GM21723 (cell line): ENCODE measurements around the gene MYLK.
"Not testable (repeated sequence)": the region's sequence is repeated elsewhere in the genome, so short reads cannot be mapped to it uniquely, and the experiment has no call there.

Source experiments
- ATAC-seq: cut with Tn5 transposase; IDR thresholded peaks from one replicate; pipeline ENCODE4 v1.9.1; 2021; ENCODE audit warnings: mild to moderate bottlenecking, moderate library complexity; ENCODE audit not compliant: unreplicated experiment

MYLK gene

DNA sequence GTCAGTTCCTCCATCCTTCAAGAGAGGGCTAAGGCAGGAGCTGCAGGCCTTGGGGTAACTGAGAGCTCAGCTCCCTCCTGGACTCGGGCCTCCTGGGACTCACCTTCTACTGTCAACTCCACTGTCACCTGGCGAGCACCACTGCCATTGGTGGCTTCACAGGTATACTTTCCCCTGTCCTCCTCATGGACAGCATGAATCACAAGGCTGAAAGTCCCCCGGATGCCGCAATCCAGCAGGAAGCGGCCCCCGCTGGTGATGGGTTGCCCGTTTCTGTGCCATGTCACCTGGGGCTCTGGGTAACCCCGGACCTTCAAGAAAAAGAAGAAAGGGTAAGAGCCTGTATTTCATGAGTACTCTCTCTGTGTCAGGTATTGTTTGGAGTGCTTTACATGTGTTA lies 131.9 kb downstream of the MYLK start:
- ATAC-seq: no peak

DNA sequence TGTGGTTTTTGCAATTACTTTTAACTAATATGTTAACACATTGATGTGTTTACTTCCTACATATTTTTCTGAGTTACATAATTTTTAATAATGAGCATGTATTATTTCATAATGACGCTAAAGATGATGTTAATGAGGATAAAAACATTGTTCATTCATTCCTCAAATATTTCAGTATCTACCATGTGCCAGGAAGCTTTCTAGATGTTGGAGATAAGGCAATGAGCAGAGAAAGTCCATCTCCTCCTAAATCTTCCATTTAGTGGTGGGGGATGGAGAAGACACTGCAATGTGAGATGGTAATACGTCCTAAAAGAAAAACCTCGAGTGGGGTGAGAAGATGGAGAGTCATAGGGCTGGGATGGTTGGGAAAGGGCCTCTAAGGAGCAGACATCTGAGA lies 132.7 kb downstream of the MYLK start:
- no peak for ATAC-seq

DNA sequence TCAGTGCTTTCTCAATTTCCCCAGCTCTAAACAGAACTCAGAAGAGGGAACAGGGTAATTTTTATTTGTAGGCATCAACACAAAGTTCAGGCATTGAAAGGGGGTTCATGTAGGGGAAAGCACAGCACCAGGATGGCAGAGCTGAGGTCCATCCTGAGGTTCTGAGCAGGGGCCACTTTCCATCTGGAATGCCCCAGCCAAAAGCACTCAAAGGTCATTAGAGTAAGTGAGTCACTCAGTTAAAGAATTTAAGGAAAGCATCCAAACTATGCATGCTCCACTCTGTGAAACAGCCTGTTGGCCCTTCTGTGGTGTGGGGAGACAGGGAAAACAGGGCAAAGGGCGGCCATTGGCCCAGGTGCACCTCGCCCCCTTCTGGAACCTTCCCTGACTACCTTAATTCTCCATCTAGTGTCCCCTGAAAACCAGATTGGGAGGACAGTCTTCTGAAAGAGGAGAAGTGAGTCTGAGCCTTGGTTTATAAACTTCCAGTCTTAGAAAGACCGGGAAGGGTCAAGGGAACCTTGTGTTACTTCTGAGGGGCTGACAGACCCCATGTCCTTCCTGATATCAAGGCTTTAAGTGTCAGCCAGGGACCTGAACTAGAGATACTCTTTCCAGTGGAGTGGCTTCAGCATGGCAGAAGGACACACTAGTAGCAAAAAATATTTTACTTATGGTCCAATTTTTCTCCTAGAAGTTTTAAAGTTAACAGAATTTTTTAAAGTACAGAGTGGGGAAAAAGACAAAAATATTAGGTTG lies 133.3 kb downstream of the MYLK start:
- ATAC-seq: no peak

DNA sequence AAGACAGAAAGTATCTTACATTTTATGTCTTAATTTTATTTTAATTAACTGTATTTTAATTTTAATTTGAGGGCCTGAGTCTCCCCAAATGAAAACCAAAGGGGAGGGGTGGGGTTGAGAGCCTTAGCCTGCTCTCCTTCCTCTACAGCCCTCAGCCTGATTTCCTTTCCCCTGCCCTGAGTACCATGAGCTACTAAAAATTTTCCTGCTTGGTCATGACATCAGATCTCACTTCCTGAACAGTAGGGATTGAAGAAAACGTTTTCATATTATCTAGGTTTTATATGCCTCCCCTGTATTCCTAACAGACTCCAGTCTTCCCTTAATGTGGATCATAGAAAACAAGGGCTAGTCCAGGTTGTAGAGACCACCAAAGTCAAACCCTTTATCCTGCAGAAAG lies 133.9 kb downstream of the MYLK start:
- ATAC-seq: no peak

DNA sequence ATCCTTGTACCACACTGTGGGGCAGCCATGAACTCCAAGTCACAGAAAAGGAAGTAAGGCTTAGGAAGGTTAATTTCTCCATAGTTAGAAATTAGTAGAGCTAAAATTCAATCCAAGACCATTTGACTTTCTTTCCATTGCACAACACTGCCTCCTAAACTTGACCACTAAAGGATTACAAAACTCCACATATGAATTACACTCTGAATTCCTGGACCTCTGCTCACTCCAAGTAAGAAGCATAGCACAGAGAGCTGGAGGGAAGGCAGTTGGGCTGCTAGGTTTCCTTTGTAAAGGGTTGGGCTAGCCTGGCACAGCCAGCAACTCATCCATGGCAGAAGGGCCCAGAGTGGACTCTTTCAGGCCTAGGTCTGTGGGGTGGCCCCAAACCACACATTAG lies 134.4 kb downstream of the MYLK start:
- no peak for ATAC-seq

DNA sequence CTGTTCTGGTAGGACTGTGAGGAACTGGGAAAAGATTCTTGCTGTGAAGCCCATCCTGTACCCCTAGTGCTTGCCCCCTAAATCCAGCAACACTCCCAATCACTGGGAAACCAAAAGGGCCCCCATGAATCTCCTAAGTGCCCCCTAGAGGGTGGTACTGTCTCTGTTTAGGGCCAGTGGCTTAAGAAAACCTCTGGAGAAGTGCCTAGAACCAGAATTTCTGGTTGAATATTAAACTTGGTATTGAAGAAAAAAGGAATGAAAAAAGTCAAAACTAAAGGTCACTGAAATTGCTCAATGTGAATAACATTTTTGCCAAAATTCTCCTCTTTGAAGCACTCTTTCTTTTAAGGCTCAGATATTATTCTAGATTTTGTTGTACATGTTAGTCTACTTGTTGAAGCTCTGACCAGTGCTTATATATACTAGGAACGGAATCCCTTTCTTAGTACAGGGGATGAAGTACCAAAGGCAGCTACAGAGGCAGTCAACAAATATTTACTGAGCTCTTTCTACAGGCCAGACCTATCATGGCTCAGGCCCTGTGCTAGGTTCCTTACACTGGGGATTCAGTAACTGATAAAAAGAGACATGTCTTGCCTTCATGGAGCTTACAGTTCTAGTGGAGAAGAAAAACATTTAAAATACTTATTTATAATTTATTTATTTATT lies 138.8 kb downstream of the MYLK start:
- no peak for ATAC-seq

DNA sequence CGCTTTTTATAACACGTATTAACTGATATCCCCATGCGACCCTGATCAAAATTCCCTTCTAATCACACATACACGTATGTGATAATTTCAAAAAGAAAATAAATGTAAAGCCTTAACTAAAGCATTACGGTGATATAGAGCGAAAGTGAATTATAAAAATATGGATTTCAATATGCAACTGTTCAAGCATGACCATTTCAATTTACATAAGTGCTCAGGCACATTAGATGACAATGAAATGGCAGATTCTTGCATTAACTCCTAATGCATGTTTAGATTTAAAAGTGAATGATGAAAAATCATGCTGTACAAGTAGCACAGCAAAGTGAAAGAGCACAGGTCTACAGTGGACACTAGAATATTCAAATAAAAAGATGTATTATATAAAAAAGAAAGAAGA lies 140.1 kb downstream of the MYLK start:
- ATAC-seq: no peak

DNA sequence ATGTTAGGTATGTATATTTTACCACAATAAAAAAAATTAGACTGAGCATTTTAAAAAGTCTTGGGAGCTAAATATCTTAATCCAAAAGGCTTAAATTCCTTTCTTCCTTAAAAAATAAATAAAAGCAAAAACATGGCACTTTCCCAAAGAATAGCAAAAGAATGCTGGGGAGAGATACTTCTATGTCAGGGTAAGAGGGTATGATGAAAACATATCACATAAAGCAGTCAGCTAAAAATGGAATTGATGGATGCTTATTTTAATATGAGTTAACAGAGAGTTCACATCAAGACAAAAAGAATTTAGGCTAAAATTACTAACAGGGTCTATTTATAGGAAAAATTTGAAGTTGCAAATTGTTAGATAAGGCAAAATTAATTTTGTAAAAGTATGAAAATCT lies 141.0 kb downstream of the MYLK start:
- ATAC-seq: no peak

DNA sequence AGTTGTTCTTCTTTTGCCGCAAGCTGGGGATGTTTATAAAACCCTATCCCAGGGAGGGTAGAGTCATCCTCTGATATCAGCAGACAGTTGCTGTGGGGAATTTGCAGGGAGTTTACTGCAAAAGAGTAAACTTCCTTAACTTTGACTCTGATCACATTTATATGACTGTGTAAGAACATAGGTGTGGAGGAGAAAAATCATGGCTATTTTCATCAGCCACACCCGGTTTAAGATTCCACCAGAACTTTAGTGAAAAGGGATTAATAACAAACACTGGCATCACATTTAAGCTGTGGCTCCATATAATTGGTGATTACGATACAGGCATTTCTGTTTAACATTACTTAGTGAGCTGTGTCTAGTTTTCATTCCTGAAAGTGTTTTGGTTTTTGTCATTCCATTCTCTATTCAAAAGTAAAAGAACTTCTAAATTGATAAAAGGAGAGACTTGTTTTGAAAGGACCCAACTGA lies 143.1 kb downstream of the MYLK start:
- ATAC-seq: no peak

DNA sequence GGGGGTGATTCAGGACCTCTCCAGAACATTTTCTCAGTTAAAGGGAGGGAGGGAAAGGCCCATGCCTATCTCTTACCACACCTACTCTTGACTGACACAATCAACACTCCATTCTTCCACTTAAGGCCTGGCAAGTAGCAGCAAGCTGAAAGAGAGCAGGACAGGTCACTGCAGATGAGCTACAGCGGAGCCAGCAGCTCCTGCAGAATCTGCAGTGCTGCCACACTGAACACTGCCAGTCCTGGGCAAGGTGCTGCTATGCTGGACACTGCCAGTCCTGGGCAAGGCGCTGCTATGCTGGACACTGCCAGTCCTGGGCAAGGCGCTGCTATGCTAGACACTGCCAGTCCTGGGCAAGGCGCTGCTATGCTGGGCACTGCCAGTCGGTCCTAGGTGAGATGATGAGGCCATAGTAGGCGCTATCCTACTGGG lies 143.7 kb downstream of the MYLK start:
- no peak for ATAC-seq

DNA sequence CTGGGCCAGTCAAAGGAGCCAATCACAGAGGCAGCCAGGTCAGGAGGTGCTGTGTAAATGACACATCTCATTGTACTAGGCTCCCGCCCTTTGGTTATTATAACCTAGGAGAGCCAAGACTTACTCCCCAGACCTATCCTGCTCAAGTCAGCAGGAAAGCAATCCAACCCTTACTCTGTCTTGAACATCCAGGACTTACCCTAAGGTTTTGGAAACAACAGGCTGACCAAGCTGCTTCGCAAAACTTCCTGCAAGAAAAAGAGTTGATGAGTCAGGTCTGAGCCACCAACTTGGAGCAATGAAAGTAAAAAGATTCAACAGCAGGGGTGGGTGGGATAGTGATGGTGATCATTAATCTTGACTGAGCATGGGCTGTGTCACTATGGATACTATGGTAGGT lies 144.4 kb downstream of the MYLK start:
- ATAC-seq: no peak

DNA sequence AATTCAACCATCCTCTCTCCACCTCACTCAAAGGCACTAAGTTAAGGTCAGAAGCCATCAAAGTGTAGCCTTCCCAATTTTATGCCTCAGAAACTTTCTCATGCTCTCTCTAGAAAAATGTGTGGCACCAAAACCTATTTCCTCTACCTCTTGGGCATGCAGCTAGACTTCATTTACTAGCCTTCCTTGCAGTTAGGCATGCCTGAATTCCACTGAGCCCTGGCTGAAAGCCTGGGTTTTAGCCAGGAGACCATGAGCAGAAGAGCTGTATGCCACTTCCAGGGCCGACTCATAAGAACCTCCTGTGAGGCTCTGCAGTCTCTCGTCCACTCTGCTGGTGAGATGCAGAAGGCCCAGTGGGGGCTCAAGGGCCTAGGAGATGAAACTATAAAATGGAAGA lies 145.0 kb downstream of the MYLK start:
- no peak for ATAC-seq

DNA sequence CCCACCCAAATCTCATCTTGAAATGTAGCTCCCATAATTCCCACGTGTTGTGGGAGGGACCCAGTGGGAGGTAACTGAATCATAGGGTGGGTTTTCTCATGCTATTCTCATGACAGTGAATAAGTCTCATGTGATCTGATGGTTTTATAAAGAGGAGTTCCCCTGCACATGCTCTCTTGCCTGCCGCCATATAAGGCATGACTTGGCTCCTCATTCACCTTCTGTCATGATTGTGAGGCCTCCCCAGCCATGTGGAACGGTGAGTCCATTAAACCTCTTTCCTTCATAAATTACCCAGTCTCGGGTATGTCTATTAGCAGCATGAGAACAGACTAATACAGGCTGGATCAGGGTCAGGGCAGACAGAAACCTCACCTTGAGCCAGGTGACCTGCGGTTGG lies 145.6 kb downstream of the MYLK start:
- ATAC-seq: not testable (repeated sequence)

DNA sequence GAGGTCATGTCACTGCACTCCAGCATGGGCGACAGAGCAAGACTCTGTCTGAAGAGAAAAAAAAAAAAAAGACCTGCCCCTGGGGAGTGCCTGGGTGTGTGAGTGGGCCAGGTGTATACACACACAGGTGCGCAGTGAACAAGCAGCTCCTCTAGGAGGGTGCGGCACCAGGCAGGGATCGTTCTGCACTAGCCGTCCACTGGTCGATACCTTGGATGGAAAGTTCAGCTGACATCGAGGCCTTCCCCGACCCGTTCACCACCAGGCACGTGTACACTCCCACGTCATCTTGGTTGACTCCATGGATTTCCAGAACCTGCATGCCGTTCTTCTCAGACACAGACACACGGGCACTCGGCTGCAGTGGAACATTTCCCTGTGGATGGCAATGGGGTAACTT lies 147.0 kb downstream of the MYLK start:
- ATAC-seq: no peak

DNA sequence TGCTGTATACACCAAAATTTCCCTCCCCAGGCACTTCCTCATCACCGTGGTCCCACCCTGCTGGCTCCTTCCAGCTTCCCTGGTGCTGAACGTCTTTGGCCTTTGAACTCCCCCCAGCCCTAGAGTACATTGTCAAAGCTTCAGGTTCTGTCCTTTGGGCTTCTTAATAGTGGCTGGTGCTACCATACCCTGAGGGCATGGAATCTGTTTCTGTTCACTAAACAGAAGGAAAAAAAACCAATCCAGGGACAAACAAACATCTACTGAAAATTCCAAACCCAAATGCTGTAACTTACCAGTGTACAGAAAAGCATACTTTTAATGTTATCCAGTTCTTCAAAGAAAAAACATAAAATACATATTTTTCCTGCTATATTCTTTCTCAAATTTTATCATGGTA lies 148.7 kb downstream of the MYLK start:
- ATAC-seq: no peak

DNA sequence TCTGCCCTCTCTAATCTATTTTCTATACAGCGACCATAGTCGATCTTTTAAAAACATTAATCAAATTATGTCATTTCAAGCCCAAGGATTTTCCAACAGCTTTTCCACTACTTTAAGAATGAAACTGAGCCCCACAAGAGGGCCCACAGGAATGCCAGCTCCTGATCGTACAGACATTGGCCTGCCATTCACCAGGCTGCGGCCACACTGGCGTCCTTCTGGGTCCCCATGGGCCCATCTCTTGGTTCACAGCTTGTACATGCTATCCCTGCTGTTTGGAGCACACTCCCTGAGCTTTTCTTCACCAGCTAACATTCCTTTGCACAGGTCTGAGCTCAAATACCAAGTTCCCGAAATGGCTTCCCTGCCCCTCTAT lies 149.6 kb downstream of the MYLK start:
- ATAC-seq: no peak

DNA sequence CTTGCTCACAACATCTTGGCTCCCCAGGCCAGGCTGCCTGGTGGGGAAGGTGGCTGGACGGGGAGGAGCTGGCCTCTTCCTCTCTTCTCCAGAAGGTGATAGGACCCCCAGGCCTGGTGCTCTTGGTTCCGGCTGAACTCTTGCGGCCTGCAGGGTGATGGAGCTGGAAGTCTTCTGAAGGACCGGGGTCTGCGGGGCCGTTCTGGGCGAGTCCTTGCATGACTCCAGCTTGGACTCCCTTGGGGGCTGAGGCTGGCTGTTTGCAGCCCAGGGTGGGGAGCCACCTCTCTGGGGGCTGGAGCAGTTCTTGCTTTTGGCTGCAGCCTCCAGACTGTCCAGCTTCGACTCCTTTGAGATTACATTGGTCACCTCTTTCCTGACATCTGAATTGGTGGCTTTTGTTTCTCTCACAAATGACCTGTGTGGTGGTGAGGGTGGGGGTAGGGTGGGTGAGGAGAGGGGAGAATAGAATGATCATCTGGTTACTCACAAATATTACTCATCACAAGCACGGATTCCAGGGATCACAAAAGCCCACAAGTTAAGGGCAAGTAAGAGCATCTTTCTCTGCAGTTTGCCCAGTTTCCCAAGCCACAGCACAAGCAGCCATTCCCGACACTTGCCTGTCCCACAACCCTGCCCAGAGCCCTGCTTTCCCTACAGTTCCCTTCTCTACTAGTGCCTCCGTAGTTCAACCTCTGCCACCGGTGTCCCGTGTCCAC lies 150.2 kb downstream of the MYLK start:
- no peak for ATAC-seq

DNA sequence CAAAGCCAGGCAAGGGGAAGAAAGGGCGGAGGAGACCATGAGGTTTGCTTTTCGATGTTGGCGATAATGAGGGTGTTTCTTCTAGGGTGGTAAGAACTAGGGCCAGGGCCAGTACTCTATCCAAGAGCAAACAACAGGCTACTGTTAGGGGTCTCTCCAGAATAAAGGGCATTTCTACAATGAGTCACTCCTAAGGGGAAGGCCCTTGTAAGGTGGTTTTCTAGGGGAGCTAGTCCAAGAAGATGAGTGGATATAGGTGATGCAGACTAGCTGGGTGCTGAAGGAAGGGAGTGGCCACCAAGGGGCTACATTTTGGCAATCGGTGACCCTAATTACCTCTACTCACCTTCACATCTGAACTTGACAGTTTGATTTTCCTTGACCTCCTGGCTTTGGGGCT lies 150.8 kb downstream of the MYLK start:
- ATAC-seq: no peak

DNA sequence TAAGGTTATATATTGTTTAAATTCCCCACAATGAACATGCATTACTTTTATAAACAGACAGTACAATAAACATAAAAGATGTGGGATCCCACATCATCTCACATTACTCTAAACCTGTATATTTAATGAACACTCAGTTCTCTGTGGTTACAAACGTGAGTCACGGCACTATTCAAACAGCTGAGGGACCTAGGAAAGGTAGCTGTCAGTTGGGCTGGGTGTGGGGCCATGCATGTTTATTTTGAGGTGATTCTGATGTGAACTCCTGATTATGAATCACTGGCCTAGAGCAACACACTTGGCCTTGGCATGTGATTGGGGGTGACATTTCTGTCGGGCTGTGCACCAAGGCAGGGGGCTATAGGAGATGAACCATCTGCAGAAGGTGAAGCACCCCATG lies 151.7 kb downstream of the MYLK start:
- ATAC-seq: no peak

DNA sequence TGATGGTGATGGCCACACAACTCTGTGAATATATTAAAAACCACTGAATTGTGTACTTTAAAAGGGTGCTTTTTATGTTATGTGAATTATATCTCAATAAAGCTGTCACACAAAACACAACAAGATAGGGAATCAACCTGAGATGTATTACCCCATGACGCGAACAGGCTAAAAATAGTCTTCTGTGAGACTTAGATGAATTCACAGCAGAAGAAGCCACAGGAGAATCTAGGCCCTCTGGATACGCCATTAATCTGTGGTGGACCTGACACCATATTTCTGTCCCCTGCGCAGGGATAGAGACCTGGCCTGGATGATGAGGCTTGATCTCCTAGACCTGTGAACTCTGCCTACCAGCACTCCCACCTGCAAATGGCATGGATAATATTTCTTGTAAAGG lies 153.3 kb downstream of the MYLK start:
- no peak for ATAC-seq

DNA sequence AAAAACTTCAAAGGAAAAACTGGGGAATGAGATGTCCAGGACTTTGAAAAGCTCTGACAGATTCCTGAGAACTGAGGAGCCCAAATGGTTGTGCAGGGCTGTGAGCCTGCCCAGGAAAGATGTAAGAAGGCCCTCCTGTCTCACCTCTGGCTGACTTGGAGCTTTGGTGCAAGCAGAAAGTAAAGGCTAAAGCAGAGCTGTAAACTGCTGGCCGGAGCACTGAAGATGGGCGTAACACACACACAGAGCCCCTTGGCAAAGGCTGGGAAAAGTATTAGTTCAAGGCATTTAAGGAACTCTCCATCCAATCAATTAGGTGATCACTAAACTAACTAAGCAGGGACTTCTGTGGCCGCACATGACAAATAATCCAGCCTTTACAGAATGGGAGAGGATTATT lies 155.1 kb downstream of the MYLK start:
- ATAC-seq: no peak

DNA sequence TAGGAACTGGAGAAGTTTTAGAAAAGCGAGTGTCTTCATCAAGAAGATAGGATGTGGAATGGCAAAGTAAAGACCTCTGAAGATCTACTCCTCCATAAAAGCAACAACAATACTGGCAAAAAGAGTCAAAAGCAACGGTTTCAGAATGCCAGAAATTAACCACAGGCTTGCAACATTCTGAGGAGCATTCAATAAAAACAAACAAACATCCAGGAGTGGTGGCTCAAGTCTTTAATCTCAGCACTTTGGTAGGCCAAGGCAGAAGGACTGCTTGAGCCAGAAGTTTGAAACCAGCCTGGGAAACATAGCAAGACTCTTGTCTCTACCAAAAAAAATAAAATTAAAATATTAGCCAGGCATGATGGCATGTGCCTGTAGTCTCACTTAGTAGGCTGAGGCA lies 156.1 kb downstream of the MYLK start:
- ATAC-seq: no peak
